Colonic mucosa (tissue), 4 donors: Measurements from ENCODE around the gene TNRC6A. TPM values are rescaled to one million over a fixed set of nuclear protein-coding genes. Genes with fewer than 3 reads are reported as not detected.
"Not testable (repeated sequence)": the region's sequence is repeated elsewhere in the genome, so short reads cannot be mapped to it uniquely, and the experiment has no call there.

ENCODE experiments used
- DNase-seq: peaks from one replicate; pipeline ENCODE4 v3.0.0-alpha.2; 2020
- H3K27ac ChIP-seq: fragments of 200-600 bp; one replicate; pipeline ENCODE4 v1.8.0; 2021
- H3K27me3 ChIP-seq: fragments of 200-600 bp; one replicate; pipeline ENCODE4 v1.8.0; 2021
- H3K36me3 ChIP-seq: fragments of 200-600 bp; one replicate; pipeline ENCODE4 v1.8.0; 2021
- H3K4me1 ChIP-seq: fragments of 200-600 bp; one replicate; pipeline ENCODE4 v1.8.0; 2021; ENCODE audit warnings: mild to moderate bottlenecking
- H3K4me3 ChIP-seq: fragments of 200-600 bp; one replicate; pipeline ENCODE4 v1.8.0; 2021
- H3K9ac ChIP-seq, 2 donors: one replicate each; pipeline ENCODE4 v1.7.0; 2013; ENCODE audit warnings: control low read depth in 2 of 2, low read depth in 2 of 2, low read length in 2 of 2
- H3K9me3 ChIP-seq: fragments of 200-600 bp; one replicate; pipeline ENCODE4 v1.8.0; 2021
- CTCF ChIP-seq: fragments of 200-600 bp; IDR thresholded peaks from one replicate; pipeline ENCODE4 v1.8.0; 2022; ENCODE audit warnings: antibody characterized with exemption, mild to moderate bottlenecking
- intact Hi-C: fragments of 100-400 bp; cut with DNase I; formaldehyde crosslinking; loops from one replicate; pipeline ENCODE4 v1.14.1; 2022
- total RNA-seq, 2 donors: library from RNA; stranded (reverse); fragmentation: NEBNext Ultra II Directional in 1 of 2; extraction: Animal tissue kit (Norgen Biotek cat#: 25700) in 1 of 2; gene quantifications; one replicate each; pipeline ENCODE4 v1.2.1, GENCODE V29; 2021
- donor health status: healthy.
- donor health status: DM: no; HTN: no; CAD: no.
- donor health status: DM: no; HTN: no; CAD: no.

The TNRC6A gene
- total RNA-seq, 2 donors from 2014 or later, result 32.8 to 33.2 TPM

GRCh38 chr16:24854607-24855171 lies 125.2 kb downstream of the TNRC6A start:
- no peak for DNase-seq
- H3K9me3 ChIP-seq, result no peaks in the 10 kb centered on the region
- H3K27me3 ChIP-seq, result no peaks in the 10 kb centered on the region
- no peaks in the 10 kb centered on the region for H3K36me3 ChIP-seq
- intact Hi-C loops, result no loop called here
- no peak overlapping the region for H3K4me3 ChIP-seq
- no peak overlapping the region for H3K9ac ChIP-seq
- no peaks in the 10 kb centered on the region for H3K4me1 ChIP-seq
- no peak overlapping the region for H3K27ac ChIP-seq
- no peak for TF ChIP-seq CTCF

- Histone ChIP-seq H3K27me3 (no peaks in the 10 kb centered on the region), H3K4me3 (no peak overlapping the region), H3K36me3 (no peaks in the 10 kb centered on the region), H3K9me3 (no peaks in the 10 kb centered on the region), H3K9ac (no peak overlapping the region), H3K4me1 (no peaks in the 10 kb centered on the region), H3K27ac (no peak overlapping the region)
- TF ChIP-seq CTCF, result no peak
- no peak for DNase-seq
- intact Hi-C loops, result no loop called here
Measured at GRCh38 chr16:24855678-24856077, 126.2 kb downstream of the TNRC6A start.

- H3K9me3 ChIP-seq, H3K4me1 ChIP-seq, H3K27ac ChIP-seq, DNase-seq, H3K27me3 ChIP-seq, H3K9ac ChIP-seq, H3K36me3 ChIP-seq, intact Hi-C loops, H3K4me3 ChIP-seq: not testable (repeated sequence)
Measured at GRCh38 chr16:24856871-24857270, 127.4 kb downstream of the TNRC6A start.

- Histone ChIP-seq H3K27ac (no peak overlapping the region), H3K4me3 (no peak overlapping the region), H3K4me1 (no peaks in the 10 kb centered on the region), H3K36me3 (no peaks in the 10 kb centered on the region), H3K9ac (no peak overlapping the region), H3K9me3 (no peaks in the 10 kb centered on the region), H3K27me3 (no peaks in the 10 kb centered on the region)
- intact Hi-C loops, result no loop called here
- peak; percentile 63 for DNase-seq
- no peak for TF ChIP-seq CTCF
Measured at GRCh38 chr16:24858219-24859041, 129.0 kb downstream of the TNRC6A start.

GRCh38 chr16:24861461-24861860 lies 132.0 kb downstream of the TNRC6A start:
- TF ChIP-seq CTCF, result no peak
- Histone ChIP-seq H3K4me1 (no peaks in the 10 kb centered on the region), H3K27me3 (no peaks in the 10 kb centered on the region), H3K9ac (no peak overlapping the region), H3K9me3 (no peaks in the 10 kb centered on the region), H3K27ac (no peak overlapping the region), H3K36me3 (no peaks in the 10 kb centered on the region), H3K4me3 (no peak overlapping the region)
- intact Hi-C loops, result no loop called here
- no peak for DNase-seq
